H9 (cell line): ENCODE data around the gene FGD5. TPM values are rescaled to one million over a fixed set of nuclear protein-coding genes. Genes with fewer than 3 reads are reported as not detected.

Experiments
- DNase-seq: peaks from one replicate; pipeline ENCODE4 v3.0.0-alpha.2; 2017
- H2AFZ ChIP-seq: one replicate; pipeline ENCODE4 v1.6.1; 2013; ENCODE audit warnings: mild to moderate bottlenecking, low read length, control low read depth, moderate library complexity
- H2AK5ac ChIP-seq: 2 replicates; pipeline ENCODE4 v1.6.1; 2013; ENCODE audit warnings: low read length, control low read depth, mixed read lengths; ENCODE audit not compliant: insufficient read length
- H2BK120ac ChIP-seq: one replicate; pipeline ENCODE4 v1.6.1; 2013; ENCODE audit warnings: low read depth, mild to moderate bottlenecking, low read length, control low read depth, inconsistent platforms; ENCODE audit not compliant: poor library complexity, severe bottlenecking
- H2BK12ac ChIP-seq: 2 replicates; pipeline ENCODE4 v1.6.1; 2013; ENCODE audit warnings: low read length, control low read depth, mixed read lengths, low read depth; ENCODE audit not compliant: insufficient read length
- H2BK15ac ChIP-seq: 2 replicates; pipeline ENCODE4 v1.6.1; 2013; ENCODE audit warnings: low read depth, low read length, control low read depth
- H2BK20ac ChIP-seq: one replicate; pipeline ENCODE4 v1.6.1; 2013; ENCODE audit warnings: low read depth, mild to moderate bottlenecking, low read length, control low read depth, inconsistent platforms; ENCODE audit not compliant: poor library complexity, severe bottlenecking
- H2BK5ac ChIP-seq: 2 replicates; pipeline ENCODE4 v1.6.1; 2013; ENCODE audit warnings: low read length, control low read depth, mixed read lengths; ENCODE audit not compliant: insufficient read length
- H3K14ac ChIP-seq: 2 replicates; pipeline ENCODE4 v1.6.1; 2013; ENCODE audit warnings: low read length, control low read depth; ENCODE audit not compliant: insufficient read depth
- H3K18ac ChIP-seq: 2 replicates; pipeline ENCODE4 v1.6.1; 2013; ENCODE audit warnings: low read depth, mild to moderate bottlenecking, mixed read lengths, low read length, control low read depth; ENCODE audit not compliant: insufficient read length
- H3K23ac ChIP-seq: 2 replicates; pipeline ENCODE4 v1.6.1; 2013; ENCODE audit warnings: low read length, control low read depth, mixed read lengths, low read depth; ENCODE audit not compliant: insufficient read length
- H3K23me2 ChIP-seq: 2 replicates; pipeline ENCODE4 v1.6.1; 2013; ENCODE audit warnings: low read depth, mild to moderate bottlenecking, mixed read lengths, low read length, control low read depth; ENCODE audit not compliant: insufficient read length, poor library complexity, severe bottlenecking
- H3K27ac ChIP-seq: 2 replicates; pipeline ENCODE4 v1.5.1; 2013; ENCODE audit warnings: low read length, control low read depth, mixed read lengths, low read depth; ENCODE audit not compliant: insufficient read length
- H3K27me3 ChIP-seq: 2 replicates; pipeline ENCODE4 v1.6.1; 2013; ENCODE audit warnings: low read length, control low read depth, inconsistent platforms; ENCODE audit not compliant: insufficient read depth
- H3K4ac ChIP-seq: 2 replicates; pipeline ENCODE4 v1.6.1; 2013; ENCODE audit warnings: low read depth, mild to moderate bottlenecking, control low read depth, inconsistent platforms, low read length, moderate library complexity
- H3K4me1 ChIP-seq: 2 replicates; pipeline ENCODE4 v1.6.1; 2013; ENCODE audit warnings: low read length, control low read depth, inconsistent platforms; ENCODE audit not compliant: insufficient read depth
- H3K4me2 ChIP-seq: 2 replicates; pipeline ENCODE4 v1.6.1; 2013; ENCODE audit warnings: low read length, control low read depth, mixed read lengths; ENCODE audit not compliant: insufficient read length, insufficient read depth
- H3K56ac ChIP-seq: 2 replicates; pipeline ENCODE4 v1.6.1; 2013; ENCODE audit warnings: low read depth, mild to moderate bottlenecking, mixed read lengths, low read length, control low read depth; ENCODE audit not compliant: insufficient read length
- H3K79me1 ChIP-seq: 2 replicates; pipeline ENCODE4 v1.6.1; 2013; ENCODE audit warnings: low read depth, mild to moderate bottlenecking, moderate library complexity, low read length, control low read depth, inconsistent platforms; ENCODE audit not compliant: insufficient read depth, poor library complexity, severe bottlenecking
- H3K79me2 ChIP-seq: 2 replicates; pipeline ENCODE4 v1.6.1; 2013; ENCODE audit warnings: low read length, control low read depth, inconsistent platforms; ENCODE audit not compliant: insufficient read depth
- H3K9ac ChIP-seq: 2 replicates; pipeline ENCODE4 v1.6.1; 2013; ENCODE audit warnings: low read length, control low read depth, mixed read lengths; ENCODE audit not compliant: insufficient read length; ENCODE audit errors: extremely low read depth
- H3K9me3 ChIP-seq: one replicate; pipeline ENCODE4 v1.6.1; 2013; ENCODE audit warnings: low read depth, low read length, inconsistent platforms; ENCODE audit not compliant: control insufficient read depth
- H3T11ph ChIP-seq: one replicate; pipeline ENCODE4 v1.6.1; 2013; ENCODE audit warnings: mild to moderate bottlenecking, low read length, control low read depth, inconsistent platforms
- H4K20me1 ChIP-seq: one replicate; pipeline ENCODE4 v1.6.1; 2013; ENCODE audit not compliant: control insufficient read depth, insufficient read length, insufficient read depth
- H4K5ac ChIP-seq: 2 replicates; pipeline ENCODE4 v1.6.1; 2013; ENCODE audit warnings: low read depth, mild to moderate bottlenecking, mixed read lengths, low read length, control low read depth; ENCODE audit not compliant: insufficient read length
- H4K8ac ChIP-seq: replicated peaks from 2 replicates; pipeline ENCODE4 v1.6.1; 2013; ENCODE audit warnings: low read length, control low read depth, mixed read lengths, low read depth; ENCODE audit not compliant: insufficient read length
- H4K91ac ChIP-seq: 2 replicates; pipeline ENCODE4 v1.6.1; 2013; ENCODE audit warnings: low read depth, mild to moderate bottlenecking, moderate library complexity, mixed read lengths, low read length, control low read depth; ENCODE audit not compliant: insufficient read length
- H3K27ac Mint-ChIP-seq, 3 experiments: 2 replicates in 2 of 3; 3 replicates in 1 of 3; pipeline ENCODE4 v1.8.0; 2020 to 2021; ENCODE audit warnings: mixed read lengths in 3 of 3, mild to moderate bottlenecking in 1 of 3, moderate library complexity in 1 of 3
- H3K27me3 Mint-ChIP-seq: 2 replicates; pipeline ENCODE4 v1.8.0; 2021; ENCODE audit warnings: low read depth, mild to moderate bottlenecking, moderate library complexity, mixed read lengths
- H3K36me3 Mint-ChIP-seq, 3 experiments: 2 replicates in 2 of 3; 3 replicates in 1 of 3; pipeline ENCODE4 v1.8.0; 2020 to 2021; ENCODE audit warnings: low read depth in 3 of 3, mixed read lengths in 3 of 3; ENCODE audit not compliant: insufficient read depth in 1 of 3
- H3K4me1 Mint-ChIP-seq, 2 experiments: 2 replicates each; pipeline ENCODE4 v1.8.0; 2020; ENCODE audit warnings: mixed read lengths in 2 of 2
- H3K4me3 Mint-ChIP-seq, 2 experiments: 2 replicates in 1 of 2; 3 replicates in 1 of 2; pipeline ENCODE4 v1.8.0; 2020 to 2021; ENCODE audit warnings: mild to moderate bottlenecking in 2 of 2, mixed read lengths in 2 of 2, moderate library complexity in 1 of 2
- H3K9me3 Mint-ChIP-seq, 2 experiments: 2 replicates in 1 of 2; 3 replicates in 1 of 2; pipeline ENCODE4 v1.8.0; 2020; ENCODE audit warnings: mild to moderate bottlenecking in 2 of 2, mixed read lengths in 2 of 2, moderate library complexity in 1 of 2
- WGBS: extraction: QIAGEN DNeasy Blood & Tissue Kit; methylation state at CpG from one replicate; pipeline ENCODE4 v1.1.7; 2013; ENCODE audit warnings: missing lambda C conversion rate, low lambda C conversion rate, mixed read lengths; ENCODE audit not compliant: insufficient read length; ENCODE audit errors: extremely low coverage; 5-methylcytosine and 5-hydroxymethylcytosine counted together
- total RNA-seq: library from RNA; stranded (reverse); gene quantifications from 2 replicates; pipeline ENCODE4 v1.2.1, GENCODE V29; 2021
- TF ChIP-seq, protein P1 (sequence below): fragments of 200-600 bp; sonication (generic); conservative IDR thresholded peaks from 3 replicates; pipeline ENCODE4 v1.8.0; 2021; ENCODE audit warnings: antibody characterized with exemption, mild to moderate bottlenecking

The FGD5 gene
- total RNA-seq, 1 experiment from 2014 or later: 7.8 TPM

DNA sequence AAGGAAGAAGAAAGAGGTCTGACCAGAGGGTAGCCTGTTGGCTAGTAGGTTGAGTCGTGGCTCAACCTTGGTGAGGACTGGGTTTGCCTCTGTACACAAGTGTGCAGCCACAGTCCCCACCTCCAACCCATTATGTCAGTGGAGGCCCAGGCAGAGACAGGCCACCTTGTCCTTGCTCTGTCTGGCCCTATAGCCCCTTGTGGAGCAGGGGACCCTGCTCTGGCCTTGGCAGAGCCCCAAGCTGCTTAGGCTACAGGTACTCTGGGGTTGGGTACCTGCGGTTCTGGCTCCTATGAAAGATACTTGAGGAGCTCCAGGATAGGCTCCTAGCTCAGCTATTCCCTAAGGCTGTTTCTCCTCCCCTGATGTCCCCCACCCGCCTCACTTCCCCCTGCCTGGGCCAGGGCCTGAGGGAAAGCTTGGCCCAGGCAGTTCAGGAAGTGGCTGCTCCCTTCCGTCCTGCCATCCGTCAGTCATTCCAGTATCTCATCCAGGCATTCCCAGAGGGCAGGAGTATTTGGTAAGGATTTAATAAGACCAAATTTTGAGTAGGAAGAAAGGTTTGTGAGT is 44.0 kb downstream of the FGD5 start:
- H3K18ac ChIP-seq: no peak overlapping the region
- TF ChIP-seq, protein P1, sequence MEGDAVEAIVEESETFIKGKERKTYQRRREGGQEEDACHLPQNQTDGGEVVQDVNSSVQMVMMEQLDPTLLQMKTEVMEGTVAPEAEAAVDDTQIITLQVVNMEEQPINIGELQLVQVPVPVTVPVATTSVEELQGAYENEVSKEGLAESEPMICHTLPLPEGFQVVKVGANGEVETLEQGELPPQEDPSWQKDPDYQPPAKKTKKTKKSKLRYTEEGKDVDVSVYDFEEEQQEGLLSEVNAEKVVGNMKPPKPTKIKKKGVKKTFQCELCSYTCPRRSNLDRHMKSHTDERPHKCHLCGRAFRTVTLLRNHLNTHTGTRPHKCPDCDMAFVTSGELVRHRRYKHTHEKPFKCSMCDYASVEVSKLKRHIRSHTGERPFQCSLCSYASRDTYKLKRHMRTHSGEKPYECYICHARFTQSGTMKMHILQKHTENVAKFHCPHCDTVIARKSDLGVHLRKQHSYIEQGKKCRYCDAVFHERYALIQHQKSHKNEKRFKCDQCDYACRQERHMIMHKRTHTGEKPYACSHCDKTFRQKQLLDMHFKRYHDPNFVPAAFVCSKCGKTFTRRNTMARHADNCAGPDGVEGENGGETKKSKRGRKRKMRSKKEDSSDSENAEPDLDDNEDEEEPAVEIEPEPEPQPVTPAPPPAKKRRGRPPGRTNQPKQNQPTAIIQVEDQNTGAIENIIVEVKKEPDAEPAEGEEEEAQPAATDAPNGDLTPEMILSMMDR: no peak
- DNase-seq: no peak
- peaks cover 2% of the 10 kb centered on the region for H3K27me3 Mint-ChIP-seq
- no peaks in the 10 kb centered on the region for H4K20me1 ChIP-seq
- H3K27ac Mint-ChIP-seq: peak overlapping the region in 1 of 3 experiments; percentile 82; a peak in 1 of 7 replicates
- H3K4me1 ChIP-seq: peaks cover 10% of the 10 kb centered on the region; the same call in 1 of the 2 replicates
- H2AK5ac ChIP-seq: no peak overlapping the region
- H2AFZ ChIP-seq: no peak overlapping the region
- H4K91ac ChIP-seq: no peak overlapping the region
- peaks cover 30 to 42% of the 10 kb centered on the region in 2 experiments for H3K4me1 Mint-ChIP-seq
- no peak overlapping the region for H3K4ac ChIP-seq
- no peak overlapping the region; the same call in 1 of the 2 replicates for H3K14ac ChIP-seq
- H3K4me2 ChIP-seq: no peak overlapping the region
- no peak overlapping the region for H2BK20ac ChIP-seq
- H3K56ac ChIP-seq: no peak overlapping the region
- WGBS: no CpG with 5 or more reads among the region's 5 CpGs
- no peaks in the 10 kb centered on the region for H3K27me3 ChIP-seq
- no peak overlapping the region for H4K8ac ChIP-seq
- H4K5ac ChIP-seq: no peak overlapping the region
- no peaks in the 10 kb centered on the region for H3K36me3 Mint-ChIP-seq
- H3K27ac ChIP-seq: no peak overlapping the region
- H2BK15ac ChIP-seq: no peak overlapping the region
- no peak overlapping the region for H3K9ac ChIP-seq
- no peak overlapping the region for H2BK5ac ChIP-seq
- no peaks in the 10 kb centered on the region for H3K23me2 ChIP-seq
- no peak overlapping the region for H3K23ac ChIP-seq
- H2BK12ac ChIP-seq: no peak overlapping the region
- no peaks in the 10 kb centered on the region for H3K9me3 Mint-ChIP-seq
- no peak overlapping the region for H2BK120ac ChIP-seq
- H3K79me2 ChIP-seq: no peaks in the 10 kb centered on the region
- no peak overlapping the region for H3K4me3 Mint-ChIP-seq
- no peak overlapping the region for H3T11ph ChIP-seq
- no peaks in the 10 kb centered on the region for H3K79me1 ChIP-seq
- H3K9me3 ChIP-seq: no peaks in the 10 kb centered on the region
